Measurements from ENCODE around the gene RGMA. TPM values are rescaled to one million over a fixed set of nuclear protein-coding genes. Genes with fewer than 3 reads are reported as not detected.

The RGMA gene
- total RNA-seq, 2 experiments from 2014 or later: 0.12 to 0.21 TPM

Other genes with a start within 250 kb of the RGMA start
- 100 to 1,000 TPM; 113 to 121 TPM for gene CHD2, start 188.9 kb downstream of the RGMA start, total RNA-seq

Data from activated CD4-positive, alpha-beta memory T cell treated with anti-CD3 and anti-CD28 coated beads for 36 hours (primary cell).